ENCODE results near the gene CCNYL1.

DNA sequence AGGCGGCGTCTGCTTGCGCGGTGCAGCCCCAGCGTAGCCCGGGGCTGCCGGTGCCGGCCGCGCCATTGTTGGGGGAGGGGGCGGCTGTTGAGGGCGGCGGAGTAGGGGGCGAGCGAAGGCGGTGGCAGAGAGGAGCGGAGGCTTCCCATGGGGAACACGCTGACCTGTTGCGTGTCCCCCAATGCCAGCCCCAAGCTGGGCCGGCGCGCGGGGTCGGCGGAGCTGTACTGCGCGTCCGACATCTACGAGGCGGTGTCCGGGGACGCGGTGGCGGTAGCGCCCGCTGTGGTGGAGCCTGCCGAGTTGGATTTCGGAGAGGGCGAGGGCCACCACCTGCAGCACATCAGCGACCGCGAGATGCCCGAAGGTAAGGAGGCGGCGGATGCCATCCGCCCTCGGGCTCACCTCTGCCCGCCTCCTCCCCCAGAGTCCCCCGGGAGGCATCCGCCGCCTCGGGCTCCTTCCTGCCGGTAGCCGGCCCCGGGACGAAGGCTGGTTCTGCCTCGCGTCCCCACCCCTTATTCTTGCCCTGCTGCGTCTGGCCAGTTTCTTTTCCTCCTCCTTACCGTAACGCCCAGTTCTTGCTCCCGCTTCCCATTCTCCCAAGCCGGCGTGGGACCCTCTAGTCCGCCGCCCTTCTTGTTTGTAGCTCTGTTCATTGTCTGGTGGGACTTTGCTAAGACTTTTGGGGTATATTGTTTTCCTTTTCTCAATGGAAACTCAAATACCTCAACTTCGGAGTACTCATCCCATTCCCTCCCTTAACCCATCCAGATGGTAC, 500 bp downstream of the CCNYL1 start:
- no peak for TF ChIP-seq TAF1 (IDR thresholded peaks at IDR 0.05; ENCODE audit: low read depth, low read length)
- no peak for TF ChIP-seq POLR2A (IDR thresholded peaks at IDR 0.05; ENCODE audit: low read depth, low read length)

Data from GM12891 (cell line).